Stimulated activated CD4-positive, alpha-beta T cell treated with anti-CD3 and anti-CD28 coated beads, TNF-alpha, amount 100 ng/mL, for 48 hours (primary cell): ENCODE data around the gene SMAD1.
"Not testable (repeated sequence)": the region's sequence is repeated elsewhere in the genome, so short reads cannot be mapped to it uniquely, and the experiment has no call there.

Experiments
- DNase-seq, 3 donors: peaks; one replicate each; pipeline ENCODE4 v3.0.0-alpha.2; 2020; ENCODE audit warnings: low read depth in 3 of 3

SMAD1 gene

GRCh38 chr4:145564540-145564939 is 82.9 kb downstream of the SMAD1 start:
- no peak for DNase-seq

GRCh38 chr4:145565328-145565727 is 83.7 kb downstream of the SMAD1 start:
- no peak for DNase-seq

- no peak for DNase-seq
Observed at GRCh38 chr4:145566086-145566708, 84.5 kb downstream of the SMAD1 start.

- no peak for DNase-seq
Observed at GRCh38 chr4:145566768-145567167, 85.1 kb downstream of the SMAD1 start.

GRCh38 chr4:145567516-145567915 is 85.9 kb downstream of the SMAD1 start:
- no peak for DNase-seq

GRCh38 chr4:145574546-145574945 is 92.9 kb downstream of the SMAD1 start:
- DNase-seq, result not testable (repeated sequence)

GRCh38 chr4:145580906-145581305 is 99.3 kb downstream of the SMAD1 start:
- no peak for DNase-seq

GRCh38 chr4:145583191-145584055 is 101.8 kb downstream of the SMAD1 start:
- DNase-seq, result no peak

- DNase-seq, result no peak
Observed at GRCh38 chr4:145587088-145587754, 105.6 kb downstream of the SMAD1 start.

- DNase-seq, result not testable (repeated sequence)
Observed at GRCh38 chr4:145589381-145589780, 107.7 kb downstream of the SMAD1 start.

- no peak for DNase-seq
Observed at GRCh38 chr4:145589916-145590702, 108.5 kb downstream of the SMAD1 start.

GRCh38 chr4:145602129-145602760 is 120.6 kb downstream of the SMAD1 start:
- DNase-seq, result no peak

GRCh38 chr4:145605941-145606340 is 124.3 kb downstream of the SMAD1 start:
- DNase-seq, result no peak
